NK-92 treated with Interleukin-12 subunit alpha and Interleukin-12 subunit beta, amount 100 ng/mL, for 24 hours (cell line): ENCODE measurements around the gene PTPRG.

Experiments used
- DNase-seq: peaks from one replicate; lab custom pipeline; 2025; lab: John Stamatoyannopoulos, UW

The PTPRG gene

GRCh38 chr3:61650719-61651410, 89.5 kb downstream of the PTPRG start:
- no peak for DNase-seq

GRCh38 chr3:61657689-61658088, 96.3 kb downstream of the PTPRG start:
- DNase-seq, result no peak

- DNase-seq, result no peak
These were observed 101.5 kb downstream of the PTPRG start for GRCh38 chr3:61662861-61663260.

- DNase-seq, result no peak
These were observed 102.2 kb downstream of the PTPRG start for GRCh38 chr3:61663356-61664104.

- no peak for DNase-seq
These were observed 102.7 kb downstream of the PTPRG start for GRCh38 chr3:61664105-61664482.

GRCh38 chr3:61665121-61665520, 103.8 kb downstream of the PTPRG start:
- DNase-seq, result no peak

GRCh38 chr3:61665987-61666386, 104.6 kb downstream of the PTPRG start:
- DNase-seq, result no peak

GRCh38 chr3:61666615-61667330, 105.4 kb downstream of the PTPRG start:
- DNase-seq, result no peak

GRCh38 chr3:61667383-61667782, 106.0 kb downstream of the PTPRG start:
- no peak for DNase-seq

GRCh38 chr3:61667814-61668213, 106.4 kb downstream of the PTPRG start:
- DNase-seq, result no peak

- no peak for DNase-seq
These were observed 107.0 kb downstream of the PTPRG start for GRCh38 chr3:61668317-61668864.

GRCh38 chr3:61669203-61669602, 107.8 kb downstream of the PTPRG start:
- DNase-seq, result no peak

GRCh38 chr3:61669668-61670299, 108.4 kb downstream of the PTPRG start:
- no peak for DNase-seq

GRCh38 chr3:61673651-61674050, 112.3 kb downstream of the PTPRG start:
- no peak for DNase-seq

- no peak for DNase-seq
These were observed 113.2 kb downstream of the PTPRG start for GRCh38 chr3:61674596-61674995.

- DNase-seq, result no peak
These were observed 117.7 kb downstream of the PTPRG start for GRCh38 chr3:61679026-61679425.

- DNase-seq, result no peak
These were observed 119.2 kb downstream of the PTPRG start for GRCh38 chr3:61680617-61681016.

GRCh38 chr3:61681636-61682035, 120.3 kb downstream of the PTPRG start:
- DNase-seq, result no peak

GRCh38 chr3:61682671-61683548, 121.5 kb downstream of the PTPRG start:
- no peak for DNase-seq

- DNase-seq, result no peak
These were observed 122.3 kb downstream of the PTPRG start for GRCh38 chr3:61683549-61684236.

- no peak for DNase-seq
These were observed 123.0 kb downstream of the PTPRG start for GRCh38 chr3:61684386-61684785.
